HG02571 (cell line): ENCODE measurements around the gene PARG.
"Not testable (repeated sequence)": the region's sequence is repeated elsewhere in the genome, so short reads cannot be mapped to it uniquely, and the experiment has no call there.

Experiments used
- ATAC-seq: cut with Tn5 transposase; IDR thresholded peaks from one replicate; pipeline ENCODE4 v1.9.1; 2021; ENCODE audit warnings: mild to moderate bottlenecking, moderate library complexity; ENCODE audit not compliant: unreplicated experiment

Gene PARG

DNA sequence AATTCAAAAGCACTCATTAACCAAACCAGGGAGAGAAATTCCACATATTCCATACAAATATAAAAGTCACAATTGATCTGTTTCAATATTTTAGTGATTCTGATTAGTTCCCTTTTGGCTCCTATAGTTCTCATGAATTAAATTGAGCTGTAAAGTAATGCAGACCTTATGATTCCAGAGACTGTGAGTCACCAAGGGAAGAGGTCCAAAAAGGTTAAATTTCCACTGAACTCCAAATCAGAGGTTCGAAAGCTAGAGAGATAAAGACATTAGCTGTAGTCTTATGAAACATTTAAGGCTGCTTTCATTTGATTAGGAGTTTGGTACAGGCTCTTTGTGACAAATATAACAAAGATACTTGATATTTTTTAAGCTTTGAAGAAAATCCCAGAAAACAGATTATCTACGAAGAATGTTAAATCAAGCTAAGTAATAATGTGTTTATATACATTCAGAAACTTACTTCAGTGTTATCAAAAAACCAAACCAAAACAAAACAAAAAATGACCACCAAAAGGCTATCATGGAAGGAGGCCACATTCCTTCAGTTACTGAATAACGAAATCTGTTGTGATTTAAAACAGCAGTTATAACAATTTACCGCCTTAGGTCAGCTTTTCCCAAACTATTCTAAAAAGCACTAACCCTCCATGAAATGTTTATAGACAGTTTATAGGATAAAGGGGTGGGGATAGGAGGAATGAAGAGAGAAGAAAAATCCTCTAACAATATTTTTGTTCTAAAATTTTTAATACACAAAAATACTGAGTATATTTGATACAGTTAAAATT lies 33.3 kb downstream of the PARG start:
- not testable (repeated sequence) for ATAC-seq

DNA sequence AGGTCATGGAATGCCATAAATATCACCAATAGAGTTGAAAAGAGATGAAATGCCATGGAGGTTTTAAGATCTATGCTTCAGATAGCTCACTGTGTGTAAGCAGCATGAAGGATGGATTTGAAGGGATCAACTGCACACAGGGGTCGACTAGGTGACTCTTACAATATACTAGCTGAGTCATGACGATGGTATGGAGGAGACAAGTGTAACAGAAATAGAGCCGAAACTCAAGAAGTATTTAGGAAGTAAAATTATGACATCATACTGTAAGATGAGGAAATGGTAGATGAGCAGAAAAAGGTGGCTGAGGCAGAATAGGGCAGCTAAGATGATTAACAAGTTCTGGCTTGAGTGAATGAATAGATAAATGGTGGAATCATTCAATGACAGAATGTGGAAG lies 38.0 kb downstream of the PARG start:
- not testable (repeated sequence) for ATAC-seq

DNA sequence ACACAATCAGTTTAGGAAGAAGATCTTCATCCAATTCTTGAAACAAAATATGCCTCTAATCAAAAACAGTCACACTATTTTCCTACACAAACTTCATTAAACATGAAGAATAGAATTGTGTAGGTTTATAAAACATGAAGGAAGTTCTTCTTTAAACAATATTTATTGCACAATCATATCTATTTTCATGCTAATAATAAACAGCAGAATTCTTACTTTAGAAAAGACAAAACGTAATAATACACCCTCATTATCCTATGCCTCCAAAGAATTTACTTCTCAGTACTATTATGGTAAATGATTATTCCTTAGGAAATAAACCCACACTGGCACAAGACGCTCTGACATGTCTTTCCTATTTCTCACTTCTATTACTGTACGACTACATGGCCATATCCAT lies 41.4 kb downstream of the PARG start:
- not testable (repeated sequence) for ATAC-seq

DNA sequence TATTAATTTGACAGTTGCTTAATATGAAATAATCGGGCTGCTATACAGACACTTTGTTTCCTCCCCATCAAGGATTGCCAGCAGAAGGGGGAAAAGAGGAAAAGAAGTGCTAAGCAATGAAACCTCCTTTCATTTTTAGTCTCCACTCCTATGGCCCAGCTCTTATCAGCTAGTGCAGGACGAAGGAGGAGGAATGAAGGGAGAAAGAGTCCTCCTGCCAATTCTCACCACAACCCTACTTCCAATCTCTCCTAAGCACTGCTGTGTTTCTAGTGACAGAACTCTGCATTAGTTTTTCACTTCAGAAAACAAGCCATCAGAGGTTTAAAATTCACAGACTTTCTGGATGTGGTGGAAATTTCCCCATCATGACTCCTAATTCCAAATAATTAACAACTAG lies 41.8 kb downstream of the PARG start:
- not testable (repeated sequence) for ATAC-seq

DNA sequence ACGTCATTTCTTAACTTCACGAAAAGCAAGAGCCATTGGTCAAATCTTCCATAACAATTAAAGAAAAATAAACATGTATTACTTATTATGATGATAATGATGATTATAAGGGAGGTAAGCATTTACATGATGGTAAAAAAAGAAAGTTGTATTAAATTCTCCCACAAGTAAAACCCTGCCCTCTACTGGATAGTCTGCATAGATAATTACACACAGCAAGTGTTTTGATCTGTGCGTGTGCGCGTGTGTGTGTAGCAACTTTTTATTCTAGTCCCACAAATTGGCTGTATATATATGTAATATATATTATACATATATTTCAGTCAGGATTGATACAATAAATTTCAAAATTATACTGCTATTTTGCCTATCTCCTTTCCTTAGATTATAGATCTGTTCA lies 51.8 kb downstream of the PARG start:
- not testable (repeated sequence) for ATAC-seq

DNA sequence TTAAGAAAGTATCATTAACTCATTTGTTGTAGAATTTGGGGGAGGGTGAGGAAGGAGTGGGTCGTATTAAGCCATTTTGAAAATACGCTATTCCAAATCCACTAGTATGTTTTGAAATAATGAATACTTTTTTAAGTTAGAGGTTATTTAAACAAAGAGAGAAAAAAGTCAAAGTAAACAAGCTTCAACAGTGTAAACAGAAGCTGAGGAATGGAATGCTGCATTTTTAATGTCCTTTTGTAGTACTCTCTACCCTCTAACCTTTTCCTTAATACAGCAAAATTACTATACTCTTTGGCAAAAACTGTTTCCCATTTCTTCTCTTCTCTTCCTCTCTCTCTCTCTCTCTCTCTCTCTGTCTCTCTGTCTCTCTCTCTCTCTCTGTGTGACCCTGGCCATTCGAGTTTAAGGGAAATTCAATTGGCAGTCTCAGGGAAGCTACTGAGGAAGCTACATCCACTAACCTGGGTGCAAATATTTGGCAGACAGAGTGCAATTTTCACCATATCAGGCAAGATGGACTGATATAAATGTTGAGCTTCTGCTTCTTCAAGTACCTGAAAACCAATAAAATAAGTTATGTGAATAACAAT lies 57.0 kb downstream of the PARG start:
- not testable (repeated sequence) for ATAC-seq

DNA sequence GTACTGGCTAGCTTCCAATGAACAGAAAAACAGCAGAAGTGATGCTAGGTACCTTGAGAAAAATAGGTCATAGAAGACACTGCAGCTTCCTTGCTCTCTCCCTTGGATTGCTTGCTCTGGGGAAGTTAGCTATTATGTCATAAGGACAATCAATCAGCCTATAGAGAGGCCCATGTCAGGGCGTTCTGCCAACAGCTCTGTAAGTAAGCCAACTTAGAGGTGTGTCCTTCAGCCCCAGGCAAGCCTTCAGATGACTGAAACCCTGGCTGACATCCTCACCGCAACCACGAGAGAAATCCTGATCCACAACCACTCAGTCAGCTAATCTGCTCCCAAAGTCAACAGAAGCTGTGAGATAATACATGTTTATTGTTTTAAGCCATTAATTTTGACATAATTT lies 58.0 kb downstream of the PARG start:
- ATAC-seq, result not testable (repeated sequence)

DNA sequence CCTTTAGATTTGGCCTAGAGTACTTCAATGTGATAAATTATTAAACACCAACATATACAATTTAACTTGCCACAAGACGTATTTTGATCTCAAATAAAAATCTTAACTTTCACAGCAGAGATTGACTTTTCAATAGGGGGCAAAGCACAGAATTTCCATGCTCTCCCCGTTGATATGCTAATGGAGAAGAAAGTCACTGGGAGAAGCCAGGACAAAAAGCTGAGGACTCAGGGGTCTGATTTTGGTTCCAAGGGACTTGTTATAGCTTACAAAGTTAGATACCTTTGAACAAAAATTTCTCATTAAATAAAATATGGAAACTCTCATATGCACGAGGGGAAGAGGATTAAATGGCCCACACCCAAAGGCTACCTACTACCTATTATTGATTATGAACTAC lies 59.5 kb downstream of the PARG start:
- ATAC-seq, result not testable (repeated sequence)

DNA sequence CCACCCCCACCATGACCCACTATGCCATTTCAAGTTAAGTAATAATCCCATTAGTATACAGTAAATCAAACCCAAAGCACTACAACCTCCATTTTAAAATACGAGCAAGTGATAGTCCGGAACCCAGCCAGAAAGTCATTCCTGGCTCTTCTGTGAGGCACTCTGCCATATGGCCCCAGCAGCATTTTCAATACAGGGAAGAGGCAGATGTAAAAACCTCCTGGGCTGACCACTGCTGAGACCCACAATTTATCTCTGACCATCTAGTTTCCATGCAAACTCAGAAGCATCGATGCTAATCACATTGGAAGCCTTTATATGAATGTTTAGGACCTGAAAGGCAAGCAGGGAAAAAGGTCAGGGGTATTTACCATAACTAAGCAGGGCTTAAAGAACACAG lies 69.1 kb downstream of the PARG start:
- not testable (repeated sequence) for ATAC-seq

DNA sequence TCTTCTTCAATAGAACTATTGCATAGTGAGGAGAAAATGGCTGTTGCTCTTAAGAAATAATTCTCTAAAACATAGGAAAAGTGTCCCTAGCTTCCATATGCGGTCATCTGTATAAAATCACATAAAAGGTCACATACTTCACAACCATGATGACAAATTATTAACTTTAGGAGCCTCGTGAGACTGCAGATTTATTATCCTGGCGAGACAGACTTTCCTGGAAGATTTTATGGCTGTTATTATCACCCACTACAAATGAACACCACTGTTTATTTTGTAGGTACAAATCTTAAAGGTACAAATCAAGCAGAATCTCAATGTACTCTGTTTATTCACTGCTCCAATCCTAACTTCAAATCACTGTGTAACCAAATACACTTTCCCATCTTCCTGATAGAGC lies 70.4 kb downstream of the PARG start:
- not testable (repeated sequence) for ATAC-seq

DNA sequence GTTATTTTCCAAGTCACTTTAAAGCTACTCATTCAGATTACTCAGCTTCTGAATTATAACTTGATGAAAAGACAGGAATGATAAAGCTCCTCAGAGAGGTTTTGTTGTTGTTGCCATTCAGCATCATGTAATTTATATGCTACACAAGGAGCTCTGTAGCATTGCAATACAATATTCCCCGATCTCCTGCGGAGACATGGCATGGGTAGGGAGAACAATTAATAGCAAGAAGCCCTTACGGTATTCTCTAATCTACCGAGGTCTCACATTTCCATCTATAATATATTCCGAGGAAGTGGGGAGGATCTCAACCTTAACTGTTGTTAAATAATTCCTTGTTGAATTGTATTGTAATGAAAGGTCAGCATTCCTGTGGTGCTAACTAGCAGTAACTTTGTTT lies 81.9 kb downstream of the PARG start:
- ATAC-seq, result not testable (repeated sequence)

DNA sequence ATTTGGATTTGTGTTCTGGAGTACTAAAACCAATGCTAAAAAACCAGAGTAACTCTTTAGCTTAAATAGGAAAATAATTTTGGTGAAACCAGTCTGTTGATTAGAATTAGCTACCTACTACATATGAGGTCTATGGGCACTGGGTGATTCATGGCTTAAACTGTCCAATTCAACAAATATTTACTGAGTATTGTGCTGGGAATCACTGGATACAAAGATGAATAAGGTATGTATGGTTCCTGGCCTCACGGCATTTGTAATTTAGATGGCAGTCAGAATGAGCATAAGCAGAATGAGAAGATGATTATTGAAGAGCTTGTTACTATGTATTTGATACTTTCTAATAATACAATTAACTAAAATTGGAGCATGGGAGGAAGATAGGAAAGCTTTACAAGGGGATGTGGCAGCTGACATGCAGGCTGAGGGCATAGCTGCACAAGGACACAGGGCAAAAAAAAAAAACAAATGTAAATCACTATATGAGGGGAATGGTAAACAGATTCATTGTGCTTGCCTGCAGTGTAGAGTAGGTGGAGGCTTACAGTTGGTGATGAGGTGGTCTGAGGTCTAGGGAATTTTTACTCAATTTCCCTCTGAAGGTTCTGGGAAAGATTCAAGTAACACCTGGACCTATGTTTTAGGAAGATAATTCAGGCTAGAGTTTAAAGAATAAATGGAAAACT lies 83.0 kb downstream of the PARG start:
- not testable (repeated sequence) for ATAC-seq

DNA sequence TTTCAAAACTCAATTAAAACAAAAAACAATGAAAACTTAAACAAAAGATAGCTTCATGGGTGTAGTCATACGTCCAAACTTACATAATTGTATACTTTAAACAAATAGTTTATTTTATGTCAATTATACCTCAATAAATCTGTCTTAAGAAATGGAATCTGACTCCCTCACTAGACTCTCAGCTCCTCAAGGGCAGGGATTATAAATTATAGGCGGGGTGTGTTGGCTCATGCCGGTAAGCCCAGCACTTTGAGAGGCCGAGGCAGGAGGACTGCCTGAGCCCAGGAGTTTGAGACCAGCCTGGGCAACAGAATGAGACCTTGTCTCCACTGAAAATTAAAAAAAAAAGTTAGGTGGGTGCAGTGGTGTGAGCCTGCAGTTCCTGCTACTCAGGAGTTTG lies 92.3 kb downstream of the PARG start:
- ATAC-seq, result not testable (repeated sequence)

DNA sequence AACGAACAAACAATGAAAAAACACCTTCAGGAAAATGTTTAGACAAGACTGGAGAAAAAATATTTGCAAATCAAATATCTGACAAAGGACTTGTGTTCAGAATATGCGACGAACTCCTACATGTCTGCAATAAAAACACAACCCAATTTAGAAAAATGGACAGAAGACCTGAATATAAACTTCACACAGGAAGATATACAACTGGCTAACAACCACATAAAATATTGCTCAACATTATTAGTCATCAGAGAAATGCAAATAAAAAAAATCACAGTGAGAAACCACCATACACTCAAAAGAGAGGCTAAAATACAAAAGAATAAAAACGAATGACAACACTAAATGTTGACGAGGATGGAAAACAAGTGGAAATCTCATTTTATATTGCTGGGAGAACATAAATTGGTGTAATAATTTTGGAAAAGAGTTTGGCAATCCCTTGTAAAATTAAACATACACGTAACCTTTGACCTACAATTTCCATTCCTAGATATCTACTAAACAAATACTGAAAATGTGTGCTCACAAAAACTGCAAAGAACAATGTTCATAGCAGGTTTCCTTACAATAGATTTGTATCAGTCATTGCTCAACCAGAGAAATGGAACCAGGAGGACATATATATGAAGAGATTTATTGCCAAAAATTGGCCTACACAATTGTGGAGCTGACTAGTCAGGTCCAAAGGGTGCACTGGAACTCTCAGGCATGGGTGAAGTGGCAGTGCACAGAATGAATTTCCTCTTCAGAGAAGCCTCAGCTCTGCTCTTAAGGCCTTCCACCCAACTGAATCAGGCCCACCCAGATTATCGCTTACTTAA lies 96.8 kb downstream of the PARG start:
- ATAC-seq, result no peak

DNA sequence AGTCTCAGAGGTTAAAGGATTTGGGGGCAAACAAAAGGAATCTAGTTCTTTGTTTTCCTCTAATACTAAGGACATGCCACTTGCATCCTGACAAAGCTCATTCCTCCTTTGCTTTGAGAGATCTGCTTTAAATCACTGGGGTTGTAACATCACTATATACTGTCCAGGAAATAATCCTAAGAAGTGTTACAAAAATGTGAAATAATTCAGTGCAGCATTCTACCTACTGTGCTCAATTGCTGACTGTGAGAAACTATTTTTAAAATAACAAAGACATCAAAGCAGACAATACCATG lies 99.5 kb downstream of the PARG start:
- ATAC-seq, result not testable (repeated sequence)

DNA sequence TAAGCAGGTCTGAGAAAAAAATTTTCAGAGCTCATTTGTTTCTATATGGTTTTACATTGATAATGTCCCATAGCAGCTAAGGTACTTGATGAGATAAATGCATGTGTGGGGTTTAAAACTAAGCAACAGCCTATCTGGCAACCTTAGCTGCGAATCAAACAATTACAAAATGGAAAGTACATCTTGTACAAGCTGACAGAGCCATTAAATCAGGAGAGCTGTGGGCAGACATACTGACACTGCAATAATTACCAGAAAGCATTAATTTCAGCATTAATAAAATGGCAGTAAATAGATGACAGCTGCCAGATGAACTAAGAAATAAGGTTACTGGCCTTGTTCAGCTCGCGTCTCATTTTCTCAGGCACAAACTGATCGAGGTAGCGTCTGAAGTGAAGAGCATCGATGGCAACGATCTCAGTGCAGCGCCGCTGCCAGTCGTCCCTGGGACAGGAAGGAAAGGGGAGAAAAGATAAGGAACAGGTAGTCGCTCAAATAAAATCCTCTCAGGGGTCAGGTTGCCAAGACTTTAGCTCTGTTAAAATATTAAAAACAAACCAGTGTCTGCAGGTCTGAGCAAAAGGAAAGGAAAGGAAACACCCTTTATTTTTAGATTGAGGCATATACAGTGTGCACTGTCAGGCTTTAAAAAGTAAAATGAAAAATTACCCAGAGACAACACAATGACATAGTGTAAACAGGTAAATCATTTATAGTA lies 100.1 kb downstream of the PARG start:
- ATAC-seq, result no peak

DNA sequence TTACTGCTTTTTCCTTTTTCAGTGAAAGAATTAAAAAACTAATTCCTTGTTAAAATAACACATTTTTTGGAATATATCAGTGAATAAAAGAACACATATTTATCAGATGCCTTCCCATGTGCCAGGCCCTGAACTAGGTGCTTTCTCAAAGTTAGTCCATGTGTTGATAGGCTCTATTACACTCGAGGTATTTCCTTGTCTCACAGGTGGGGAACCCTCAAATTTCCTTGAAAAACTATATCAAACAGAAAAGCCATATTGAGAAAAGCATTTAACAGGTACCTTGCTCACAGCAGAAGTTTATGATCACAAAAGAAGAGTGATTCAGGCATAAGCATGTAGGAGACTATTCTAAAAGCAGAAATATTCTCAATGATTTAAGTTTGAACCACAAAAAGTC lies 104.1 kb downstream of the PARG start:
- ATAC-seq, result no peak

DNA sequence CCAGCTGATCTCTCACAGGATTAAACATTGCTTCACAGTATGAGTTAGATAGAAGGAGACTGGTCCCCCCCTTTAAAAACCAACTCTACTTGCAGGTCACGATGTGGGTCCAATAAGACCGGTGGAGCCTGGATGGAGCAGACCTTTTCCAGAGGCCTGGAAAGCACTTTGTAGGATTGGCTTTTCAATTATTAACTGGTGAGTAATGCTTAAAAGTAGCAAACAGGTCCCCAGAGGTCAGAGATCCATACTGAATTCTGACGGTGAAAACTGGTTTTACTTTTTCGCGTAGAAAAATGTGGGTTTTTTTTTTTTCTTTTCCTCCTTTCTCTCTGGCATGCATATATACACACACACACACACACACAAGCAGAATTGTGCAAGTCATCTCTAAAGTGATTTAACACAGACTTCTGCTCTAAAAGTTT lies 104.8 kb downstream of the PARG start:
- ATAC-seq, result no peak

DNA sequence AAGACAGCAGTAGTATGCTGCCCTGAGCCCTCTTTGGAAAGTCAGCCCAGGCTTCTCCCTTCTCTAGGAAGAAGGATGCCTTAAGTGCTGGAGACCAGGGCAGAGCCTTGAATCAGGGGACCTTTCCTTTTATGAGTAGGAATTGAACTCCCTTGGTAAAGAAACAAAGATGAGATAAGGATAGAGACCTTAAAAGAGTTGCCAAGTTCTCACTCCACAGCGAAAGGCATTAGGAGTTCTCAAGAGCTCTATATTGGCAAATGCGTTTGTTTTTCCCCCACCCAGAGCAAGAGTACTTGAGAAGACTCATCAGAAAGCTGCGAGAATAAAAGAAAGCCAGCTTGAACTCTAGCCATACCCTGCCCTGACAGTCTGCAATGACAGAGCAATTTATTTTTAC lies 106.9 kb downstream of the PARG start:
- ATAC-seq, result no peak

DNA sequence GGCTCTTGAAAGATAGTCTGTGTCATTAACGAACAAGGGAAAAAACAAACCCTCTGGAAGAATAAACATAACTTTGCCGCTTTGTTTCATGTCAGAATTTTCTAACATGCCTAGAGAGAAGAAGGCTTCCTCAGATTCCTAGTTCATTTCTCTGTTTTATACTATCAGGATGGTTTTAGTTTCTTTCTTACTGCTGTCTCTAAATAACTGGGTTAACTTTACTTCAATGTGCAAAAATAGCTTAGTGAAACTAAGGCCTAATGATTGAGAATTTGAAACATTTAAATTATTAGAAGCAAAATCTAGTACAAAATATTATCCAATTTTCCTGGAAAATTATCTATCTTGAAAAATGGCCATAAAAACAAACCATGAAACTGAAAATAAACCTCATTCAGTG lies 107.6 kb downstream of the PARG start:
- no peak for ATAC-seq

DNA sequence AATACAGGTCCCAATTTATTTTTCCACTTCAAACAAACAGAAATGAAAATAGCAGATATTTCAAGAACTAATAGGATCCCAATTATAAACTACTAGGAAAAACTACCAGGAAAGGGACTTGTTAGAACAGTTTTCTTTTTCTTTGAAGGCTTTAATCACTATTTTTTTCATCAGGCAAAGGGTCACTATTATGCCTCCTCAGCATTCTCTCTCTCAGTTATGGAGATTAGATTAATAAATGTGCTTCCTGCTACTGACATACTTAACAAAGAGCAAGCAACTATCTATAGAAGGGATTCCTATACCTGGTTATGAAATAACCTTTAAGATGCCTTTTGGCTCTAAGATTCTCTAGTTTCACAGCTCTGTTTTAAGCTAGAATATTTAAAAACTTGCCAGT lies 108.7 kb downstream of the PARG start:
- ATAC-seq, result no peak
